Esophagus squamous epithelium (tissue), 5 donors: ENCODE measurements around the gene GTF3C1. TPM values are rescaled to one million over a fixed set of nuclear protein-coding genes. Genes with fewer than 3 reads are reported as not detected.

Experiments
- DNase-seq: peaks from one replicate; lab custom pipeline; 2025; lab: John Stamatoyannopoulos, UW
- H3K27ac ChIP-seq, 4 donors: fragments of 200-600 bp; sonication (generic); one replicate each; pipeline ENCODE4 v1.5.1; 2016 to 2019; ENCODE audit warnings: mild to moderate bottlenecking in 1 of 4
- H3K27me3 ChIP-seq, 4 donors: fragments of 200-600 bp; sonication (generic); 1 replicate in 3 of 4; 2 replicates in 1 of 4; pipeline versions ENCODE4 v1.5.1 to v1.6.0; 2017 to 2021; ENCODE audit warnings: antibody characterized with exemption in 1 of 4
- H3K36me3 ChIP-seq, 3 donors: fragments of 200-600 bp; sonication (generic); one replicate each; pipeline ENCODE4 v1.5.1; 2016 to 2019
- H3K4me1 ChIP-seq, 3 donors: fragments of 200-600 bp; sonication (generic); one replicate each; pipeline ENCODE4 v1.5.1; 2017 to 2019
- H3K4me3 ChIP-seq, 4 donors: fragments of 200-600 bp; sonication (generic); 1 replicate in 3 of 4; 2 replicates in 1 of 4; pipeline ENCODE4 v1.5.1; 2016 to 2019; ENCODE audit warnings: mild to moderate bottlenecking in 2 of 4, moderate library complexity in 1 of 4
- H3K9me3 ChIP-seq, 3 donors: fragments of 200-600 bp; sonication (generic); one replicate each; pipeline ENCODE4 v1.5.1; 2016 to 2019
- CTCF ChIP-seq, 6 experiments: fragments of 450-650 bp in 4 of 6; fragments of 200-600 bp in 2 of 6; sonication (generic) in 2 of 6; IDR thresholded peaks; one replicate each; pipeline ENCODE4 v1.5.1; 2016 to 2019; ENCODE audit warnings: antibody characterized with exemption in 6 of 6, mild to moderate bottlenecking in 4 of 6, moderate library complexity in 4 of 6
- POLR2A ChIP-seq, 4 donors: fragments of 450-650 bp; IDR thresholded peaks; one replicate each; pipeline ENCODE4 v1.6.1; 2017; ENCODE audit warnings: antibody characterized with exemption in 4 of 4, mild to moderate bottlenecking in 4 of 4, moderate library complexity in 3 of 4
- WGBS, 2 donors: methylation state at CpG; one replicate each; pipeline ENCODE4 v1.1.5; 2018; 5-methylcytosine and 5-hydroxymethylcytosine counted together
- intact Hi-C: fragments of 100-400 bp; cut with DNase I; formaldehyde crosslinking; loops from one replicate; pipeline ENCODE4 v1.15.0; 2022
- total RNA-seq, 4 donors: library from RNA; depleted of rRNA; stranded (reverse); fragments of >200 nt; gene quantifications; one replicate each; pipeline ENCODE4 v1.1.0, GENCODE V29; 2016
- donor health status: DM: yes; HTN: yes; CAD: no.

Gene GTF3C1
- total RNA-seq, 4 donors from 2014 or later, result 76.5 to 171 (median 84.9) TPM

GRCh38 chr16:27445502-27446175 is 104.1 kb downstream of the GTF3C1 start:
- H3K27ac ChIP-seq, result no peak overlapping the region
- H3K36me3 ChIP-seq, result no peaks in the 10 kb centered on the region
- intact Hi-C loops, result loop anchor here (5.0 kb wide), 1 partner anchor 68 kb away; no protein-coding TSS in a partner anchor
- H3K27me3 ChIP-seq, result peaks cover 0 to 41% (median 0%) of the 10 kb centered on the region in 4 donors
- TF ChIP-seq POLR2A (IDR thresholded peaks at IDR 0.05), result no peak
- no peak for TF ChIP-seq CTCF (IDR thresholded peaks at IDR 0.05)
- peaks cover 0 to 14% (median 13%) of the 10 kb centered on the region in 3 donors for H3K9me3 ChIP-seq
- WGBS, 2 donors, result 86 to 91% methylated on average over 6 of the region's 12 CpGs
- no peak for DNase-seq
- H3K4me3 ChIP-seq, result no peak overlapping the region
- peaks cover 0 to 13% (median 10%) of the 10 kb centered on the region in 3 donors for H3K4me1 ChIP-seq

GRCh38 chr16:27444470-27444869 is 105.2 kb downstream of the GTF3C1 start:
- TF ChIP-seq POLR2A (IDR thresholded peaks at IDR 0.05), result no peak
- TF ChIP-seq CTCF (IDR thresholded peaks at IDR 0.05), result no peak
- DNase-seq, result no peak
- H3K27me3 ChIP-seq, result peaks cover 0 to 29% (median 0%) of the 10 kb centered on the region in 4 donors
- intact Hi-C loops, result no loop called here
- WGBS, 2 donors, result 89 to 100% methylated on average over 1 to 4 of the region's 5 CpGs
- H3K36me3 ChIP-seq, result no peaks in the 10 kb centered on the region
- no peak overlapping the region for H3K27ac ChIP-seq
- H3K4me1 ChIP-seq, result peaks cover 0 to 1% (median 0%) of the 10 kb centered on the region in 3 donors
- peaks cover 0 to 14% (median 13%) of the 10 kb centered on the region in 3 donors for H3K9me3 ChIP-seq
- no peak overlapping the region for H3K4me3 ChIP-seq

DNA sequence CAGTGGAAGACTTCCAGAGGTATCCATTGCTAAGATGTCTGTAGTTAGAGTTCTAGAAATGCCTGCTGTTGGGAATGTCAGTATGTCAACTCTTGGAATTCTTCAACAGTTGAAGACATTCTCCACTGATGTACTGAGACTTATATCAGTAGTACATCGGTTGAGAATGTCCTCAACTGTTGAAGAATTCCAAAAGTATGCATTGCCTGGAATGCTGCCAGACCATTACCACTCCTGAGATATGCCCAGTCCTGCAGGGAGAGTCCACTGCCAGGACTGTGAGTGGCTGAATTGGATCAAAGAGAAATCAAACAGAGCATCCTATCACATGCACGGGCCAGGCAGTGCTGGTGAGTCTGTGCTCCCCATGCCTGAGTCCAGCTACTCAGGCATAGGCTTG is 105.7 kb downstream of the GTF3C1 start:
- DNase-seq, result no peak
- WGBS, 2 donors, result 31 to 54% methylated on average over 2 of the region's 2 CpGs
- intact Hi-C loops, result no loop called here
- H3K4me3 ChIP-seq, result no peak overlapping the region
- TF ChIP-seq CTCF (IDR thresholded peaks at IDR 0.05), result no peak
- TF ChIP-seq POLR2A (IDR thresholded peaks at IDR 0.05), result no peak
- peaks cover 0 to 25% (median 0%) of the 10 kb centered on the region in 4 donors for H3K27me3 ChIP-seq
- no peaks in the 10 kb centered on the region for H3K4me1 ChIP-seq
- H3K27ac ChIP-seq, result no peak overlapping the region
- no peaks in the 10 kb centered on the region for H3K36me3 ChIP-seq
- H3K9me3 ChIP-seq, result peaks cover 0 to 14% (median 13%) of the 10 kb centered on the region in 3 donors

- intact Hi-C loops, result no loop called here
- no peak overlapping the region for H3K27ac ChIP-seq
- peaks cover 0 to 14% (median 13%) of the 10 kb centered on the region in 3 donors for H3K9me3 ChIP-seq
- 81 to 88% methylated on average over 8 of the region's 8 CpGs for WGBS, 2 donors
- no peak for DNase-seq
- H3K4me1 ChIP-seq, result no peaks in the 10 kb centered on the region
- TF ChIP-seq POLR2A (IDR thresholded peaks at IDR 0.05) (no peak), CTCF (IDR thresholded peaks at IDR 0.05) (no peak)
- H3K27me3 ChIP-seq, result peaks cover 0 to 4% (median 0%) of the 10 kb centered on the region in 4 donors
- no peaks in the 10 kb centered on the region for H3K36me3 ChIP-seq
- no peak overlapping the region for H3K4me3 ChIP-seq
Measured at GRCh38 chr16:27441998-27442397, 107.7 kb downstream of the GTF3C1 start.

GRCh38 chr16:27441276-27441675 is 108.4 kb downstream of the GTF3C1 start:
- Histone ChIP-seq H3K27ac (no peak overlapping the region), H3K36me3 (no peaks in the 10 kb centered on the region), H3K4me1 (no peaks in the 10 kb centered on the region), H3K4me3 (no peak overlapping the region), H3K27me3 (no peaks in the 10 kb centered on the region), H3K9me3 (peaks cover 0 to 14% (median 13%) of the 10 kb centered on the region in 3 donors)
- TF ChIP-seq CTCF (IDR thresholded peaks at IDR 0.05) (no peak), POLR2A (IDR thresholded peaks at IDR 0.05) (no peak)
- intact Hi-C loops, result no loop called here
- WGBS, 2 donors, result 77 to 88% methylated on average over 4 to 5 of the region's 5 CpGs
- no peak for DNase-seq
